Esophagus squamous epithelium (tissue), 4 donors: Measurements from ENCODE around the gene ZNF366.

Experiments
- CTCF ChIP-seq, 6 experiments: fragments of 450-650 bp in 4 of 6; fragments of 200-600 bp in 2 of 6; sonication (generic) in 2 of 6; IDR thresholded peaks; one replicate each; pipeline ENCODE4 v1.5.1; 2016 to 2019; ENCODE audit warnings: antibody characterized with exemption in 6 of 6, mild to moderate bottlenecking in 4 of 6, moderate library complexity in 4 of 6
- POLR2A ChIP-seq, 4 donors: fragments of 450-650 bp; IDR thresholded peaks; one replicate each; pipeline ENCODE4 v1.6.1; 2017; ENCODE audit warnings: antibody characterized with exemption in 4 of 4, mild to moderate bottlenecking in 4 of 4, moderate library complexity in 3 of 4

GRCh38 chr5:72474046-72474500, 33.1 kb downstream of the ZNF366 start:
- TF ChIP-seq CTCF (IDR thresholded peaks at IDR 0.05) (no peak), POLR2A (IDR thresholded peaks at IDR 0.05) (no peak)
